GM18909 (cell line): Measurements from ENCODE around the gene FMN2.
"Not testable (repeated sequence)": the region's sequence is repeated elsewhere in the genome, so short reads cannot be mapped to it uniquely, and the experiment has no call there.

ENCODE experiments used
- ATAC-seq: cut with Tn5 transposase; IDR thresholded peaks from one replicate; pipeline ENCODE4 v1.9.1; 2021; ENCODE audit warnings: mild to moderate bottlenecking; ENCODE audit not compliant: unreplicated experiment, poor library complexity

Gene FMN2

DNA sequence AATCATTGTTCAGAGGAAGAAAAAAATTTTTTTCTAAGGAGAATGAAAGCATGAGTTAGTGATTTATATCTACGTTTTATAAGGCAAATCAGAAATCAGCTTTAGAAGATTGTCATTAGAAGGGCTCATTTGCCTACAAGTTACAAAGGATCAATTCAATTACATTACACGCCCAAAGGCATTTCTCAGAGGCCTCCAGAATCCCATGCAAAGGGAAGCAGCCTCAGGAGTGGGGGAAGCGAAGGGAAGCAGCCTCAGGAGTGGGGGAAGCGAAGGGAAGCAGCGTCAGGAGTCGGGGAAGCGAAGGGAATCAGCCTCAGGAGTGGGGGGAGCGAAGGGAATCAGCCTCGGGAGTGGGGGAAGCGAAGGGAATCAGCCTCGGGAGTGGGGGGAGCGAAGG is 314.1 kb downstream of the FMN2 start:
- ATAC-seq: no peak

DNA sequence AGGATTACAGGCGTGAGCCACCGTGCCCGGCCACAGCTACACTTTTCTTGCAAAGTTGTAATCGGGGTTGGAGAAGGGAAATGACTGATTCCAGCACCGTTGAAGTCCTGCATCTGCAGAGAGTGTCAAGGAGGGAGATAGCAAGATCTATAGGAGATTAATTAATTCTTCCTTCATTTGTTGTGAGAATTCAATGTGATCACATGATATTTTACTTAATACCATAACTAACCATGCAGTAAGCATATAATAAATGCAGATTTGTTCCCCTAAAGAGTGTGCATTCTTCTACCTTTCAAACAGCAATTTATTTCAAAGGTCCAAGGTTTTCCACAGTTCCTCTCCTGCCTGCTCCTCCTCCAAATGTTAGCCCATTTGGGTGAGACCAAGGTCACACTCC is 315.7 kb downstream of the FMN2 start:
- ATAC-seq: no peak

DNA sequence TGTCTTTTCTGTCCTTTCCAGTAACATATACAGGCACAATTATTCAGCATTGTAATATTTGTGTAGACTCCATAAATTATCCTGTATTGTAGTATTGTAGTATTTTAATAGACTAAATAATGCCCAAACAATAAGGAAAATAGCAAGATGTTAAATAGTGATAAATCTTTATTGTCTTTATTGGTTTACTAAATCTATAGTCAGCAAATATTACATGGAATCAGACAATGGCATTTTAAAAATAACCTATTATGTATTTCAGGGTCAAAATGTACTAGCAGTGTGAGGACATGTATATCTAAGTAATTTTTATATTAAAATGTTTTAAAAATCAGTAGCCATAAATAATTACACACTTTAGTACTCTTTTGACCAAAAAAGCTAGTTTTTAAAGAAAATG is 317.9 kb downstream of the FMN2 start:
- no peak for ATAC-seq

- no peak for ATAC-seq
Measured at GRCh38 chr1:240413732-240414131, 322.0 kb downstream of the FMN2 start.

DNA sequence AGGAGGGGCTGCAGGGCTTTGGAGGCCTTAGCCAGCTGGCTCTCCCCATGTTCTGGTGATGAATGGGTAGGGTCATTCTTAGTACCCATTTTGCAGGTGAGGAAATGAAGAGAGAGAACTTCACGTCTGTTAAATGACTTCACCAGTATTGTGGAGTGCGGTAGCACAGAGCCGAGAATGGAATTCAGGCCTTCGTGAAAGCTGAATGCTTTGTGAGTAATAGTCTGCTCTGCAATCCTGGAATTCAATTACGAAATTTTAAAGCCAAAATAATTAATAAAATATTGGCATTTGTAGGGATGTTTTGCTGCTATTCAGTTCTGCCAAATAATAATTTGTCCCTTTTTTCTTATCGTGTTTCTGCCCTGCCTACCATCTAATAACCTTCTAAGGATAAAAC is 322.6 kb downstream of the FMN2 start:
- no peak for ATAC-seq

GRCh38 chr1:240415011-240415410 is 323.3 kb downstream of the FMN2 start:
- not testable (repeated sequence) for ATAC-seq

GRCh38 chr1:240415532-240415931 is 323.8 kb downstream of the FMN2 start:
- ATAC-seq: no peak

- ATAC-seq: no peak
Measured at GRCh38 chr1:240417317-240417716, 325.6 kb downstream of the FMN2 start.

- no peak for ATAC-seq
Measured at GRCh38 chr1:240420766-240421165, 329.1 kb downstream of the FMN2 start.

GRCh38 chr1:240423246-240423924 is 331.7 kb downstream of the FMN2 start:
- ATAC-seq: no peak

GRCh38 chr1:240424740-240425464 is 333.2 kb downstream of the FMN2 start:
- ATAC-seq: no peak

DNA sequence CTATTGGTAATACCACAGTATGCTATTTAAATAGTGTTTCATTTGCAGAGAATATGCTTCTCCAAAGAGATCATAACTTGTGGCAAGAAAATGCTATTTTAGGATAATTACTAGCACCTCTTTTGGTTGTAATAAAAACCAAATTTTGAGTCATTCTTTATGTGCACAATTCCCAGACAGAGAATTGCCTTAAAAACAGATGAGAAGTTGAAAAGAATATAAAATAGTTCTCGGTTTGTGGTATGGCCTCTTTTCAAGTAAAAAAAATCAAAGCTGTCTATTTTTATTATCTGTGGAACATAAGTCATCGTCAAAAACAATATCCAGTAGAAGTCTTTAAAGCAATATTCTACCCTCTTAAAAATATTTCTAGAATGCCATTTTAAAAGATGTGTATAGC is 334.4 kb downstream of the FMN2 start:
- no peak for ATAC-seq

DNA sequence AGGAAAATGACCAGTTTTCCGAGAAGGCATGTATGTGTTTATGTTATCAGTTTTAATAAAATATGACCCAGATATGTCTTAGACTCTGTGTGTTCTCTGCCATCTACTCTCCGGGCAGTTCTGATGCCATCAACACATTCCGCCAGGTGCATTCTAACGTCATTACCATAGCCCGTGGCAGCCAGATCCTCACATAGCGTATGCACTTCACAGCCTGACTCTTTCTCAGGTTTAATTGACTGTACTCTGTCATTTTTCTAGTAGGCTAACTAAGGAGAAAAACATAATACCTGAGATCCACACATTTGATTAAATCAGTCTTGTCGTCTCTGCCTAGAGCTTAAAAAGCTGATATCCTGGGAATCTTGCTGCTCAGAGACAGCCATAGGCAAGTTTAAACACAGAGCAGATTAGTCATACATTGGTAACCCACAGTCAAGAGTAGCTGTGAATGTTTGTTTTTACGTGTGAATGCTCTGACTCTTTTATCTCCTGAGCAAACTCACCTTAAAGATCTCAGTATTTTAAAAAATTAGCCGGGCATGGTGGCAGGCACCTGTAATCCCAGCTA is 344.4 kb downstream of the FMN2 start:
- no peak for ATAC-seq

GRCh38 chr1:240441669-240442068 is 350.0 kb downstream of the FMN2 start:
- no peak for ATAC-seq

- no peak for ATAC-seq
Measured at GRCh38 chr1:240445369-240445768, 353.7 kb downstream of the FMN2 start.

DNA sequence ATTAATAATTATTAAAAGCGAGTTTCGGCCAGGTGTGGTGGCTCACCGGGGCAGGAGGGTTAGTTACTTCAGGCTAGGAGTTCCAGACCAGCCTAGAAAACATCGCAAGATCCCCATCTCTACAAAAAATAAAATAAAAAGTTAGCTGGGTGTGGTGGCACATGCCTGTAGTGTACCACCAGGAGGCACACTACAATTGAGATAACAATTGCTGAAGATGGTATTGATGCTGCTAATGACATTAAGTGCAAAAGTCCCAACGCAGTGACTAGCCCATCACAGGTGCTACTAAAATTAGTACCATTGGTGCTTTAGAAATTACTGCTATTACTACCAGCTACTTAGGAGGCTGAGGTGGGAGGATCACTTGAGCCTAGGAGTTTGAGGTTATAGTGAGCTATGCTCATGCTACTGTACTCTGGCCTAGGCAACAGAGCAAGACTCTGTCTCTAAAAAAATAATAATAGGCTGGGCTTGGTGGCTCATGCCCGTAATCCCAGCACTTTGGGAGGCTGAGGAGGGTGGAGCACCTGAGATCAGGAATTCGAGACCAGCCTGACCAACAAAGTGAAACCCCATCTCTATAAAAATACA is 363.6 kb downstream of the FMN2 start:
- ATAC-seq: no peak

DNA sequence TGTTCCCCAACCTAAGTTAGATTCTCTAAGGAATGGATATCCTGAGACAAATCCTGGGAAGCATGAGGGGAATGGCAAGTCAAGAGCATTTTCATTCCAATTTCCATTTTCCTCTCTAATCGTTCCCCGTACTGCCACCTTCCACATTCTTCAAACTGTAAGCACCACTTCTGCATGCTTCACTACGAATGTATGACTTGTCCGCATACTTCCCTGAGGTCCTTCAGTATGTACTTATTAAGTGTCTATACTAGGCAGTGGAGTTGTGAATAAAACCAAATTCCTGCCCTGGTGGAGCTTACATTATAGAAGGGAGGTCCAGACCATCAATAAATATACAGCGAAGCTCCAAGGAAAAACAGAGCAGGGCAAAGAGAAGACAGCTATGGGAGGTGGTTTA is 365.5 kb downstream of the FMN2 start:
- no peak for ATAC-seq

GRCh38 chr1:240462277-240462676 is 370.6 kb downstream of the FMN2 start:
- no peak for ATAC-seq

GRCh38 chr1:240462766-240463395 is 371.2 kb downstream of the FMN2 start:
- no peak for ATAC-seq

DNA sequence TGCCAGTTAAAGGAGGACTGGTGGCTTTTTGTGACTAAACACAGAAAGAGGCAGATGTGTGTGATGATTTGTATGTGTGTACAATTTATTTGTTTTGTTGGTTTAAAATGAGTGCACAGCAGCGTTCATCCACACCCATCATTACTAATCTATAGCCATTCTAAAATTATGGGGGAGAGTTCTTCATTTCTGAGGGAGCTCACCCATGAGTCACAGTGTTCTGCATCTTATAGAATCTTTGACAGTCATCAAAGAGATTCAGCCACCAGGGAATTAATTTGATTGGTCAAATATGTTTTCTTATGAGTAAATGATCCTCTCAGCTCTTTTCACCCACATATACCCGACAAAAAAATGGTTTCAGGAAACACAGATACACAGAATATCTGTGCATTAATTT is 372.4 kb downstream of the FMN2 start:
- no peak for ATAC-seq

DNA sequence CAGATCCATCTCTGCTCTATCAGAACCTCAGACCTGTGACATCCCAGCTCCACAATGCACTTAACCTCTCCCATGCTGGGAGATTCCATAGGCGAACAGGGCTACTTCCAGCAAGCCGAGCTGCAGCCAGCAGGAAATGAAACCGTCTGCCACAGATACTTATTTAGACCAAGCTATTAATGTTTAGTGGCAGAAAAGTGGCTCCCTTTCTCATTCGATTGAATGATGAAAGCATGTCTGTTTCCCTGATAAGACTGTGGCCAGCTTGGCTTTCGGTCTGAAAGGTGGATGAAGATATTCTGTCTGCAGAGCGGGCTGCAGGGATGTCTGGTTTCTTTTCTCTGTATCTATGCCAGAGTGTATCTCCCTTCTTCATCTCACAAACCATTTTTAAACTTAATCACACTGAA is 373.9 kb downstream of the FMN2 start:
- no peak for ATAC-seq
